Suppressor macrophage treated with lipopolysaccharide for 1 hour (primary cell): Measurements from ENCODE around the gene MMP11.

Experiments
- DNase-seq, 3 donors: peaks; one replicate each; pipeline ENCODE4 v3.0.0-alpha.2; 2020 to 2022

The MMP11 gene

DNA sequence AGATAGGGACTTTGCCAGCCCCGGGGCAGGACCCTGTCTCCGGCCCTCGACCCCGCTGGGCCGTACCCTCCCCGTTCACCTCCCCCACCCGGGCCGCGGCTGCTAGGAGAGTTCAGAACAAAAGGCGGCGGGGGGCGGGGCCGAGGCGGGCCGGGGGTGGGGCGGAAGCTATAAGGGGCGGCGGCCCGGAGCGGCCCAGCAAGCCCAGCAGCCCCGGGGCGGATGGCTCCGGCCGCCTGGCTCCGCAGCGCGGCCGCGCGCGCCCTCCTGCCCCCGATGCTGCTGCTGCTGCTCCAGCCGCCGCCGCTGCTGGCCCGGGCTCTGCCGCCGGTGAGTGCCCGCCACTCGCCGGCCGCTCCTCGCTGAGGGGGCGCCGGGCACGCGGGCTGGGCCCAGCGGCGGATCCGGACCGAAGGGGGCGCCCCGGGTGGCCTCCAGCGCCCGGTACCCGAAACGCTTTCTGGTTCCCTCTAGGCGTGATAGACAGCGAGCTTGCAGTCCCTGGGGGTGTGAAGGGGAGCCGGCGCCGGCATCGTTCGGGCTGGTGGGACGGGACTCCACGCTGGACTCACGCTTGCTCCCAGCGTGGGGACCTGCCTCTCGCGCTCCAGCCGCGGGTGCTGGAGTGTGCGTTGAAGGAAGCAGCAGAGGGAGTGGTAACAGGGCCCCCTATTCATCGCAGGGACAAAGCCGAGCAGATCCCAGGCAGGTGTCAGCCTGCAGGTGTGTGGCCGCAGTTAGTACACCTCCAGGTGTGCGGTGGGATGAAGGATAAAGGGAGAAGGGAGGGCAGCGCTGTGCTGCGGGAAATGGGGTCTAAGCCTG is at the start of gene MMP11:
Gene MMP11 (plus strand): TSS at position 201 of the 825 bp plus-strand sequence. CDS start 22 bp downstream, at position 223.
- DNase-seq, result peak; percentile 27 to 79 (median 57)

- peak in 2 of 3 donors; percentile 33 to 41 for DNase-seq
Measured at GRCh38 chr22:23728108-23728507, 44.5 kb upstream of the MMP11 start.

DNA sequence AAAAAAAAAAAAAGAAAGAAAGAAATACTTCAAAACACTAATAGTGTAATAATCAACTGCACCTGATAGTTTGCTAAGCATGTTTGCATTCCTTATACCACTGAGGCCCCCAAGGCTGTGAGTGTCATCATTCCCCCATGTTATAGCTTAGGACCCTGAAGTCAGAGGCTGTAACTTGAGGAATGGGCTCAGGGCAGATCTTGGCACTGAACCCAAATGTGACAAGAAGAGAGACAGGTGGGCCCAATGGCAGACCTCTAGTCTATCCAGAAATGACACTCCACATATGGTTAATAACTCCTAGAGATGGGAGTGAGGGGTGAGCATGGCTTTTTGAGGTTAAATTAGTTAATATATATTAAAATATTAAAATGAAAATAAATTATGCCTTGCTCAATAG is 35.0 kb upstream of the MMP11 start:
- DNase-seq, result no peak

DNA sequence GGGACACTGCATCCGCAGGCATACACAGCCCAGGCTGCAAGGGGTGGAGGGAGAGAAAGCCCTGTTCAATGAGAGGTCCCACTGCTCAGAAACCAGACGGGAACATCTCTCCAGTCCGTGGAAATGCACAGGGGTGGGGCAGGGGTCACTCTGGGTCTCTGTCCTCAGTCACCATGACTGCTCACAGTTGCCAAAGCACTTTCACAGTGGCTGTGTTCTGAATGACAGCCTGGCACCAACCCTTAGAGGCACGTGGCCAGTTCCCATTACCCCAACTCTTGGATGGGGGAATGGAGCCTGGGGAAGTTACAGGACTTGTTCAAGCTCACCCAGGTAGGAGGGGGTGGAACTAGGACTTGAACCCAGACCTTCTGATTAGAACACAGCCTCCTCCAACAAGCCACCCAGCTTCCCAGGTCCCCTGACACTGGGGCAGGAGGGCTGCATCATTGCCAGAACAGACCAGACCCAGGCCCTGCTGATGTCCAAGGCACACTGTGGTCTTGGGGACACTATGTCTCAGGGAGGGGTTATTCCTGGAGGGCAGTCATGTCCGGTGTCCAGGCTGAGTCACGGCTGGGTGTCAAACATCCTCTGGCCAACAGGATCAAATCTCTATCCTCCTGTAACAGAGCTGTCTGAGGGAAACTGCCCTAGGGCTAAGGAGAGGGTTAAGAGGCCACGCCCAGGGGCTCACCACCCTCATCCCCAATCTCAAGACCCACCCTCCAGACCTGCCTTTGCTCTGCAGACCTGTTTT is 30.0 kb upstream of the MMP11 start:
- DNase-seq, result no peak

GRCh38 chr22:23743303-23743705 is 29.3 kb upstream of the MMP11 start:
- DNase-seq, result no peak

GRCh38 chr22:23744001-23744400 is 28.6 kb upstream of the MMP11 start:
- DNase-seq, result no peak

- DNase-seq, result no peak
Measured at GRCh38 chr22:23744485-23744884, 28.2 kb upstream of the MMP11 start.

GRCh38 chr22:23745791-23746190 is 26.9 kb upstream of the MMP11 start:
- DNase-seq, result no peak

DNA sequence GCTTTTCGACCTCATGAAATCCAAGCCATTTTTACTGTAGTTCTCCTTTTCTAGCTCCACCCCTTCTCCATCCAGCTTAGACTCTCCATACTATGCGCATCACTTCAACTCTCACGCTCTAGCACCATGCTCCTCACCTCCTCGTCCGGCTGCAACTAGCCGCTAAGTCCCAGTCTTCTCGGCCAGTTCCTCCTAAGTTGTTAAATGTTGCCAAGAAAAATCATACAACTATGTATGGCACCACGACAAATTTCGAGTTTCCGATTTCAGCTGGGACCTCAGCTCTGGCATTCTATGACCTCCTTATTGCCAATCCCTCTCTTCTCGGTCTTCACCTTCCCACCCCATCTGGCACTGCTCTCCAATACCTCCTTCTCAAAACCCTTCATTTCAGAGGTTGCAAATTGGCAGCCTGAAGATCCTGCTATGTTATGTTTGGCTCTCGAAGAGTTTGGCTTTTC is 22.8 kb upstream of the MMP11 start:
- DNase-seq, result no peak

GRCh38 chr22:23750367-23750713 is 22.3 kb upstream of the MMP11 start:
- DNase-seq, result no peak

DNA sequence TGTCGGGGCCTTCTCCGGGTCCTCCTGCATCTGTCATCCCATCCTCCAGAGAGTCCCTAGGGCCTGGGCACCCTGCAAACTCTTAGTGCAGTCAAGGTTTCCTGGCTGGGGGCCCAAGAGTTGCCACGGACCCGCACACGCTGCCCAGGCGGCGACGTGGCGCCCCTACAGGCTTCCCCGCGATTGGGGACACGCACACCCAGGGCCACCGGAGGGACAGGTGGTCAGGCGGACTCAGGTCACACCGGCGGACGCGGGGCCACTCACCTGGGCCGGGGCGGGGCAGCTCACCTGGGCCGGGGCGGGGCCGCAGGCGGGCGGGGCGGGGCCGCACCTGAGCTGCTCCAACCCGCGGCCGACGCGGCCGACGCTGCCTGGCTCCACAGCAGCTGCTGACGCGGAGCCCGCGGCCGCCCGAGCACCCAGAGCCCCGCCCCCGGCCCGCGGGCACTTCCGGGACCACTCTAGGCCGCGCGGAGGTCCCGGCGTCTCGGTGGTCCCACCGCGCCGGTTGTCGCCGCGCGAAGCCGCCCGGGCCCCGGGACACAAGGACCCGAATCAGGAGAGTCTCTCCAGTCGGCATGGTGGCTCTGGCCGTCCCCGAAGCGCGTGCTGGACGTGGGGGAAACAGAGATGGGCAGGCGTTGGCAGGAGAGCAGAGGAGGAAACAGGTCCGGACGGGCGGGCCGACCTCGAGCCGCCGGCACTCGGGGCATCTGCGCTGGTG is 21.8 kb upstream of the MMP11 start, which contains the start of gene ZNF70:
Gene ZNF70 (minus strand): TSS at position 399 of the 727 bp plus-strand sequence. CDS start 5,972 bp downstream, outside the sequence.
- DNase-seq, result peak; percentile 75 to 95 (median 89)

- DNase-seq, result peak in 1 of 3 donors; percentile 26
Measured at GRCh38 chr22:23751441-23751996, 21.1 kb upstream of the MMP11 start.

GRCh38 chr22:23752090-23752691 is 20.5 kb upstream of the MMP11 start:
- DNase-seq, result no peak

DNA sequence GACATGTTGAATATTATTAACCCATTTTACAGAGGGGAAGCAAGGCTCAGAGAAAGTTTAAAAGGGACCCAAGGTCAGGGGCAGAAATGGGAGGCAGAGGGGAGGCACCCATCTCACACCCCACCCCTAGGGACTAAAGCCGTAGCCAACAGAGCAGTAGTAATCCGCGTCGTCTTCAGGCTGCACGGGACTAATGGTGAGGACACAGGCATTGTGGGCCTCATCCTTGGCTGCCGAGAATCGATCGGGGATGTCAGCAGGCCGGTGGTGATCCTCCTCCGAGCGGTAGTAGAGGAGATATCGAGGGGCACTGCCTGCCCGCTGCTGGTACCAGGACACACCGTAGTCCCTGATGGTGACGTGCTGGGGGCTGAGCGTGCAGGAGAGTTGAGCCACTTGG is 19.9 kb upstream of the MMP11 start:
- no peak for DNase-seq

GRCh38 chr22:23753385-23753784 is 19.3 kb upstream of the MMP11 start:
- no peak for DNase-seq

- DNase-seq, result no peak
Measured at GRCh38 chr22:23754220-23754919, 18.3 kb upstream of the MMP11 start, which contains the start of gene VPREB3. TSS of gene VPREB3 (minus strand) at chr22:23754425. CDS start at chr22:23754363, 62 bp downstream.

DNA sequence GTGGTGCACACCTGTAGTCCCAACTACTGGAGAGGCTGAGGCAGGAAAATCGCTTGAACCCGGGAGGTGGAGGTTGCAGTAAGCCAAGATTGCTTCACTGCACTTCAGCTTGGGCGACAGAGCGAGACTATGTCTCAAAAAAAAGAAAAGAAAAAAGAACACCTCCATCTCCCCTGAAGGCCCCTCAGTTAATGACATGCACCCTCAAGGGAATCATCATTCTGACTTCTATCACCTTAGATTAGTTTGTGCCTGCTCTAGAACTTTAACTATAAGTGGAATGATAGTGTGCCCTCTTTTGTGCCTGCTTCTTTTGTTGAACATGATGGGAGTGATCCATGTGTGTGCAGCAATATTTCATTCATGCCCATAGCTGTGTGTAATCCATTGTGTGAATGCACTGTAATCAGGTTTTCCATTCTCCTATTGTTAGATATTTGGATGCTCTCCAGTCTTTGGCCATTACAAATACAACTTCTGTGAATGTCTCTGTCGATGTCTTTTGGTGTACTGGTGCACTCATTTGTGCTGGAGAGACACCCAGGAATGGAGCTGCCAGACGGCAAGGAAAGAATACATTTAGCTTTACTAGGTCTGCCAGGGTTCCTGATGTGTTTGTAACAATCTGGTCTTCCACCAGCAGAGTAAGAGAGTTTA is 17.5 kb upstream of the MMP11 start:
- no peak for DNase-seq

DNA sequence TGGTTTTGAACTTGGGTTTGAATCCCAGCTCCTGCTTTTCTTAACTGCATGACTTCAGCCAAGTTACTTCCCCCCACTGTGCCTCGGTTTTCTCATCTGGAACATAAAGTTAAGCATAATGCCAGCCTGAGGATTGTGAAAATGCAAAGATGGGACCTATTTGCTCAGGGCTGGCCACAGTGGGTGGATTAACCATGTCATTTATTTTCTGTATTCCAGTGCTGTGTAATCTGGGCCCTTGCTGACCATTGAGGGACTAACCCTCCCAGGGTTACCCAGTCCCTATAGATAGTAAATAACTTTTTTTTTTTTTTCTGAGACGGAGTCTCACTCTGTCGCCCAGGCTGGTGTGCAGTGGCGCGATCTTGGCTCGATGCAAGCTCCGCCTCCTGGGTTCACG is 16.9 kb upstream of the MMP11 start:
- DNase-seq, result no peak

DNA sequence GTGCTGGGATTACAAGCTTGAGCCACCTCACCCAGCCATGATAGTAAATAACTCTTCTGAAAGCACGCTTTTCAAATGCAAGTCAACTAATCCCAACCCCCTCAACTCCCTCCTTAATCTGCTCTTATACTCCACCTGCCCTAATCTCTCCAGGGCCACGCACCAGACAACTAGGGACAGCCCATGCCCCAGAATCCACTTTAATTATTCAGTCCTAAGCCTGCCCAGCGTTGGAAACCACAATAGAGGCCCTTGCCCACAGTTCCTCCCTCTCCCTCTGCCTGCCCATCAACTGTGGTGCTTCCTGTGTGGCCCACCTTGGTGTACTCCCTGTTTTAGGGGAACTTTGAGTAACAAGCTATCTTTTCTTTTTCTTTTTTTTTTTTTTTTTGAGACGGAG is 15.8 kb upstream of the MMP11 start:
- DNase-seq, result no peak

DNA sequence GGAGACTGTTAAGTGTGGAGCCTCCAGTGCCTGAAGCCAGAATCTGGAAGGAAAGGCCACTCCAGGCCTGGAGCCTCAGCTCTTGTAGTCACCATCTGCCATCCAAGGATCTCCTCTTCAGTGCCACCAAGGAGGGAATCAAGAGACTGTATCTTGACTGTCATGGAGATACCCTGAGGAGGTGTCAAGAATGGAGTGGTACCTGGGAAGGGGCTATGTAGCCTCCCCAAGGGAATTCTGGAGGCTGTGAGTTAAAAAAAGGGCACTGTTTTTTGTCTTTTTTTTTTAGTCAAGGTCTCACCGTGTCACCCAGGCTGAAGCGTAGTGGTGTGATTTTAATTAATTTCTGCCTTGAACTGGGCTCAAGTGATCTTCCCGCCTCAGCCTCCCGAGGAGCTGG is 13.1 kb upstream of the MMP11 start:
- DNase-seq, result no peak

DNA sequence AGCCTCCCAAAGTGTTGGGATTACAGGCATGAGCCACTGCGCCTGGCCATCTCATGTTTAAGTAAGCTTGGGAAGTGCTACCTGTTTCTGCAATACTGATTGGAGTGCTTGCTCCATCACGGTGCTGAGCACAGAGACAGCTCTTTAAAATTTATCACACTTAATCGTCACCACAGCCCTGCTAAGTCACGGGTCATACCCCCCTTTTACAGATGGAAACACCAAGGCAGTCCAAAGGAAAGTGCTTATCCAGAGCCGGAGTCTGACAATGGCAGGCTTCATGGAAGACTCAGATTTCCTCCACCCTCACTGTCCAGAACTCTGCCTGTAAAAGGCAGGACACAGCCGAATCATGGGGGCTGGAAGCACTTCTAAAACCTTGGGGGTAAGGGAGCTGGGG is 12.6 kb upstream of the MMP11 start:
- no peak for DNase-seq
